ENCODE data around the gene FBRSL1. TPM values are rescaled to one million over a fixed set of nuclear protein-coding genes. Genes with fewer than 3 reads are reported as not detected.
"Not testable (repeated sequence)": the region's sequence is repeated elsewhere in the genome, so short reads cannot be mapped to it uniquely, and the experiment has no call there.

FBRSL1 gene
- total RNA-seq, 2 donors from 2014 or later = 63.1 to 82.6 TPM

GRCh38 chr12:132466241-132467201, 23.4 kb upstream of the FBRSL1 start:
- intact Hi-C loops (cut with DNase I, micrococcal nuclease) = no loop called here
- ATAC-seq (no peak), DNase-seq (no peak)

- DNase-seq (no peak), ATAC-seq (no peak)
- intact Hi-C loops (cut with DNase I, micrococcal nuclease) = no loop called here
Measured at GRCh38 chr12:132467511-132467910, 22.4 kb upstream of the FBRSL1 start.

GRCh38 chr12:132469423-132469822, 20.5 kb upstream of the FBRSL1 start:
- DNase-seq (no peak), ATAC-seq (no peak)
- intact Hi-C loops (cut with DNase I, micrococcal nuclease) = no loop called here

- intact Hi-C loops (cut with DNase I, micrococcal nuclease) = no loop called here
- DNase-seq (no peak), ATAC-seq (no peak)
Measured at GRCh38 chr12:132470397-132470796, 19.6 kb upstream of the FBRSL1 start.

GRCh38 chr12:132471011-132471857, 18.7 kb upstream of the FBRSL1 start:
- intact Hi-C loops (cut with DNase I, micrococcal nuclease) = no loop called here
- DNase-seq (peak in 1 of 2 donors; percentile 61), ATAC-seq (peak; percentile 88)

GRCh38 chr12:132471858-132472255, 18.1 kb upstream of the FBRSL1 start:
- intact Hi-C loops (cut with DNase I, micrococcal nuclease) = no loop called here
- ATAC-seq = no peak
- DNase-seq = no peak

GRCh38 chr12:132472386-132472785, 17.6 kb upstream of the FBRSL1 start:
- no peak for ATAC-seq
- DNase-seq = no peak
- intact Hi-C loops (cut with DNase I, micrococcal nuclease) = no loop called here

- ATAC-seq (no peak), DNase-seq (no peak)
- intact Hi-C loops (cut with DNase I, micrococcal nuclease) = no loop called here
Measured at GRCh38 chr12:132474237-132474741, 15.7 kb upstream of the FBRSL1 start.

- ATAC-seq; DNase-seq; intact Hi-C loops (cut with DNase I, micrococcal nuclease): not testable (repeated sequence)
Measured at GRCh38 chr12:132474799-132475303, 15.1 kb upstream of the FBRSL1 start.

GRCh38 chr12:132475304-132476037, 14.5 kb upstream of the FBRSL1 start:
- intact Hi-C loops (cut with DNase I, micrococcal nuclease) = no loop called here
- ATAC-seq = peak; percentile 3
- no peak for DNase-seq

GRCh38 chr12:132476038-132476414, 13.9 kb upstream of the FBRSL1 start:
- ATAC-seq = no peak

GRCh38 chr12:132476421-132476820, 13.5 kb upstream of the FBRSL1 start:
- DNase-seq = no peak
- no peak for ATAC-seq
- intact Hi-C loops (cut with DNase I, micrococcal nuclease) = no loop called here

More at GRCh38 chr12:132476038-132476414, 13.9 kb upstream of the FBRSL1 start:
- DNase-seq = no peak
- intact Hi-C loops (cut with DNase I, micrococcal nuclease) = no loop called here

- DNase-seq (no peak), ATAC-seq (no peak)
- intact Hi-C loops (cut with DNase I, micrococcal nuclease) = no loop called here
Measured at GRCh38 chr12:132477017-132477702, 12.8 kb upstream of the FBRSL1 start.

- ATAC-seq (no peak), DNase-seq (no peak)
- intact Hi-C loops (cut with DNase I, micrococcal nuclease) = no loop called here
Measured at GRCh38 chr12:132477703-132478432, 12.1 kb upstream of the FBRSL1 start.

GRCh38 chr12:132478433-132478803, 11.5 kb upstream of the FBRSL1 start:
- DNase-seq = no peak
- intact Hi-C loops (cut with DNase I, micrococcal nuclease) = no loop called here
- no peak for ATAC-seq

- DNase-seq = no peak
- no peak for ATAC-seq
- intact Hi-C loops (cut with DNase I, micrococcal nuclease) = no loop called here
Measured at GRCh38 chr12:132478845-132479244, 11.1 kb upstream of the FBRSL1 start.

- ATAC-seq = no peak
- intact Hi-C loops (cut with DNase I, micrococcal nuclease) = no loop called here
- DNase-seq = no peak
Measured at GRCh38 chr12:132479291-132479690, 10.7 kb upstream of the FBRSL1 start.
